Esophagus (tissue), 2 donors: ENCODE data around the gene KRT31. TPM values are rescaled to one million over a fixed set of nuclear protein-coding genes. Genes with fewer than 3 reads are reported as not detected.

Experiments used
- H3K27ac ChIP-seq, 2 donors: one replicate each; pipeline ENCODE4 v1.5.1; 2013; ENCODE audit warnings: low read depth in 2 of 2, mild to moderate bottlenecking in 2 of 2, inconsistent platforms in 1 of 2, low read length in 1 of 2, moderate library complexity in 1 of 2
- H3K27me3 ChIP-seq, 2 donors: one replicate each; pipeline ENCODE4 v1.6.1; 2013; ENCODE audit warnings: low read length in 2 of 2, control low read depth in 1 of 2, mild to moderate bottlenecking in 1 of 2; ENCODE audit not compliant: insufficient read depth in 2 of 2, control insufficient read depth in 1 of 2
- H3K36me3 ChIP-seq, 2 donors: one replicate each; pipeline ENCODE4 v1.6.1; 2013; ENCODE audit warnings: low read length in 1 of 2; ENCODE audit not compliant: control insufficient read depth in 2 of 2, insufficient read depth in 2 of 2
- H3K4me1 ChIP-seq, 2 donors: one replicate each; pipeline ENCODE4 v1.6.1; 2013; ENCODE audit warnings: low read length in 1 of 2; ENCODE audit not compliant: control insufficient read depth in 2 of 2, insufficient read depth in 2 of 2
- H3K4me3 ChIP-seq, 2 donors: one replicate each; pipeline ENCODE4 v1.5.1; 2013; ENCODE audit warnings: low read length in 2 of 2, mild to moderate bottlenecking in 2 of 2, low read depth in 1 of 2, moderate library complexity in 1 of 2
- H3K9me3 ChIP-seq, 2 donors: one replicate each; pipeline ENCODE4 v1.6.1; 2013; ENCODE audit warnings: mild to moderate bottlenecking in 2 of 2, low read depth in 1 of 2, low read length in 1 of 2, moderate library complexity in 1 of 2; ENCODE audit not compliant: control insufficient read depth in 2 of 2, insufficient read depth in 1 of 2
- WGBS, 2 donors: extraction: QIAGEN DNeasy Blood & Tissue Kit; methylation state at CpG; one replicate each; pipeline ENCODE4 v1.1.7; 2013; 5-methylcytosine and 5-hydroxymethylcytosine counted together
- polyA plus RNA-seq, 2 donors: library from polyadenylated mRNA; stranded (reverse); fragments of 200-250 nt; gene quantifications; one replicate each; pipeline ENCODE4 v1.2.3, GENCODE V29; 2013
- donor health status: healthy with polysubstance abuse.
- donor health status: Bipolar disorder and iron deficiency.

The KRT31 gene
- polyA plus RNA-seq, 2 donors, result 3.8 to 16.7 TPM

GRCh38 chr17:41419716-41420115 lies 22.3 kb upstream of the KRT31 start:
- no peaks in the 10 kb centered on the region for H3K27me3 ChIP-seq
- 51 to 74% methylated on average over 4 of the region's 4 CpGs for WGBS, 2 donors
- no peaks in the 10 kb centered on the region for H3K9me3 ChIP-seq
- peak overlapping the region; percentile 6 to 73 for H3K27ac ChIP-seq
- H3K4me1 ChIP-seq, result peaks cover 3 to 24% of the 10 kb centered on the region in 2 donors
- H3K4me3 ChIP-seq, result no peak overlapping the region
- H3K36me3 ChIP-seq, result no peaks in the 10 kb centered on the region

GRCh38 chr17:41418116-41418860 lies 20.9 kb upstream of the KRT31 start:
- Histone ChIP-seq H3K4me1 (peaks cover 3 to 24% of the 10 kb centered on the region in 2 donors), H3K36me3 (no peaks in the 10 kb centered on the region), H3K27ac (peak overlapping the region; percentile 13 to 53), H3K4me3 (no peak overlapping the region), H3K9me3 (no peaks in the 10 kb centered on the region), H3K27me3 (no peaks in the 10 kb centered on the region)
- 68 to 78% methylated on average over 7 of the region's 7 CpGs for WGBS, 2 donors

- no peaks in the 10 kb centered on the region for H3K36me3 ChIP-seq
- 35 to 42% methylated on average over 4 of the region's 4 CpGs for WGBS, 2 donors
- H3K27me3 ChIP-seq, result no peaks in the 10 kb centered on the region
- H3K4me1 ChIP-seq, result peaks cover 3 to 24% of the 10 kb centered on the region in 2 donors
- H3K9me3 ChIP-seq, result no peaks in the 10 kb centered on the region
- H3K27ac ChIP-seq, result peak overlapping the region; percentile 72 to 81
- no peak overlapping the region for H3K4me3 ChIP-seq
Observed at GRCh38 chr17:41417576-41418015, 20.2 kb upstream of the KRT31 start.

- WGBS, 2 donors, result 90 to 95% methylated on average over 6 of the region's 6 CpGs
- Histone ChIP-seq H3K4me3 (no peak overlapping the region), H3K27me3 (no peaks in the 10 kb centered on the region), H3K4me1 (peaks cover 3 to 24% of the 10 kb centered on the region in 2 donors), H3K27ac (peak overlapping the region in 1 of 2 donors; percentile 72), H3K9me3 (no peaks in the 10 kb centered on the region), H3K36me3 (no peaks in the 10 kb centered on the region)
Observed at GRCh38 chr17:41417127-41417526, 19.7 kb upstream of the KRT31 start.

GRCh38 chr17:41416479-41416878 lies 19.1 kb upstream of the KRT31 start:
- Histone ChIP-seq H3K36me3 (no peaks in the 10 kb centered on the region), H3K9me3 (no peaks in the 10 kb centered on the region), H3K27me3 (no peaks in the 10 kb centered on the region), H3K4me1 (peaks cover 3 to 24% of the 10 kb centered on the region in 2 donors), H3K4me3 (no peak overlapping the region), H3K27ac (no peak overlapping the region)
- WGBS, 2 donors, result 82 to 83% methylated on average over 5 of the region's 5 CpGs

GRCh38 chr17:41415833-41416335 lies 18.5 kb upstream of the KRT31 start:
- Histone ChIP-seq H3K27me3 (no peaks in the 10 kb centered on the region), H3K9me3 (no peaks in the 10 kb centered on the region), H3K27ac (no peak overlapping the region), H3K4me1 (peaks cover 3 to 24% of the 10 kb centered on the region in 2 donors), H3K4me3 (no peak overlapping the region), H3K36me3 (no peaks in the 10 kb centered on the region)
- WGBS, 2 donors, result 71 to 75% methylated on average over 3 of the region's 3 CpGs

GRCh38 chr17:41415411-41415810 lies 18.0 kb upstream of the KRT31 start:
- Histone ChIP-seq H3K36me3 (no peaks in the 10 kb centered on the region), H3K9me3 (no peaks in the 10 kb centered on the region), H3K4me1 (peaks cover 3 to 19% of the 10 kb centered on the region in 2 donors), H3K4me3 (no peak overlapping the region), H3K27ac (no peak overlapping the region), H3K27me3 (no peaks in the 10 kb centered on the region)
- 73 to 77% methylated on average over 4 of the region's 4 CpGs for WGBS, 2 donors

GRCh38 chr17:41413982-41414381 lies 16.6 kb upstream of the KRT31 start:
- no peaks in the 10 kb centered on the region for H3K27me3 ChIP-seq
- no peak overlapping the region for H3K27ac ChIP-seq
- H3K4me3 ChIP-seq, result no peak overlapping the region
- H3K36me3 ChIP-seq, result no peaks in the 10 kb centered on the region
- no peaks in the 10 kb centered on the region for H3K9me3 ChIP-seq
- WGBS, 2 donors, result 92 to 95% methylated on average over 2 of the region's 2 CpGs
- H3K4me1 ChIP-seq, result peaks cover 3 to 11% of the 10 kb centered on the region in 2 donors

GRCh38 chr17:41413353-41413957 lies 16.0 kb upstream of the KRT31 start:
- no peak overlapping the region for H3K4me3 ChIP-seq

More at GRCh38 chr17:41413353-41413957, 16.0 kb upstream of the KRT31 start:
- no peaks in the 10 kb centered on the region for H3K36me3 ChIP-seq
- H3K4me1 ChIP-seq, result peaks cover 3 to 8% of the 10 kb centered on the region in 2 donors
- H3K9me3 ChIP-seq, result no peaks in the 10 kb centered on the region
- no peak overlapping the region for H3K27ac ChIP-seq
- WGBS, 2 donors, result 63 to 66% methylated on average over 5 of the region's 5 CpGs
- no peaks in the 10 kb centered on the region for H3K27me3 ChIP-seq
